Stimulated activated naive B cell treated with anti-CD40 and anti-IgM and Interleukin-4, amounts not matched to agents 10 μg/mL and 1 μg/mL and 100 μg/mL, for 72 hours (primary cell): ENCODE data around the gene FBXO30.
A peak's percentile ranks its signal among the peaks of the same experiment; 100 is the strongest.

Experiments used
- ATAC-seq, 2 donors: fragments of 150-1000 bp; cut with Tn5 transposase; replicated peaks; 2 replicates each; pipeline ENCODE4 v1.10.0; 2021; ENCODE audit warnings: moderate library complexity in 1 of 2
- DNase-seq: peaks from one replicate; pipeline ENCODE4 v3.0.0; 2021
- H3K27ac Mint-ChIP-seq: one replicate; pipeline ENCODE4 v1.8.0; 2022; ENCODE audit warnings: mild to moderate bottlenecking, mixed read lengths
- H3K27me3 Mint-ChIP-seq, 2 donors: one replicate each; pipeline ENCODE4 v1.8.0; 2022; ENCODE audit warnings: mixed read lengths in 2 of 2
- H3K36me3 Mint-ChIP-seq, 2 donors: one replicate each; pipeline ENCODE4 v1.8.0; 2022; ENCODE audit warnings: mixed read lengths in 2 of 2, mild to moderate bottlenecking in 1 of 2
- H3K4me1 Mint-ChIP-seq, 2 donors: one replicate each; pipeline ENCODE4 v1.8.0; 2022; ENCODE audit warnings: mixed read lengths in 2 of 2, mild to moderate bottlenecking in 1 of 2
- H3K4me3 Mint-ChIP-seq, 2 donors: one replicate each; pipeline ENCODE4 v1.8.0; 2022; ENCODE audit warnings: mild to moderate bottlenecking in 2 of 2, mixed read lengths in 2 of 2, moderate library complexity in 1 of 2
- H3K9me3 Mint-ChIP-seq, 2 donors: one replicate each; pipeline ENCODE4 v1.8.0; 2022; ENCODE audit warnings: mixed read lengths in 2 of 2, mild to moderate bottlenecking in 1 of 2

FBXO30 gene

GRCh38 chr6:145830612-145831011 lies 16.0 kb upstream of the FBXO30 start:
- Mint-ChIP-seq H3K4me3 (no peak overlapping the region), H3K27me3 (no peaks in the 10 kb centered on the region), H3K4me1 (peaks cover 0 to 1% of the 10 kb centered on the region in 2 donors), H3K9me3 (no peaks in the 10 kb centered on the region), H3K36me3 (peaks cover 0 to 9% of the 10 kb centered on the region in 2 donors), H3K27ac (no peak overlapping the region)
- no peak for ATAC-seq
- DNase-seq, result no peak

- DNase-seq (no peak), ATAC-seq (no peak)
- Mint-ChIP-seq H3K27me3 (no peaks in the 10 kb centered on the region), H3K4me3 (no peak overlapping the region), H3K4me1 (peaks cover 0 to 1% of the 10 kb centered on the region in 2 donors), H3K27ac (no peak overlapping the region), H3K36me3 (peaks cover 0 to 12% of the 10 kb centered on the region in 2 donors), H3K9me3 (no peaks in the 10 kb centered on the region)
Observed at GRCh38 chr6:145829950-145830349, 15.4 kb upstream of the FBXO30 start.

- H3K27ac Mint-ChIP-seq, result no peak overlapping the region
- DNase-seq (no peak), ATAC-seq (no peak)
- no peaks in the 10 kb centered on the region for H3K9me3 Mint-ChIP-seq
- no peak overlapping the region for H3K4me3 Mint-ChIP-seq
- H3K4me1 Mint-ChIP-seq, result peaks cover 0 to 1% of the 10 kb centered on the region in 2 donors
- H3K27me3 Mint-ChIP-seq, result no peaks in the 10 kb centered on the region
- H3K36me3 Mint-ChIP-seq, result peaks cover 0 to 12% of the 10 kb centered on the region in 2 donors
Observed at GRCh38 chr6:145829102-145829501, 14.5 kb upstream of the FBXO30 start.

- H3K27me3 Mint-ChIP-seq, result no peaks in the 10 kb centered on the region
- no peak overlapping the region for H3K4me3 Mint-ChIP-seq
- H3K27ac Mint-ChIP-seq, result no peak overlapping the region
- peaks cover 0 to 10% of the 10 kb centered on the region in 2 donors for H3K36me3 Mint-ChIP-seq
- H3K9me3 Mint-ChIP-seq, result no peaks in the 10 kb centered on the region
- peaks cover 3 to 10% of the 10 kb centered on the region in 2 donors for H3K4me1 Mint-ChIP-seq
- no peak for DNase-seq
- ATAC-seq, result no peak
Observed at GRCh38 chr6:145824344-145824743, 9.7 kb upstream of the FBXO30 start.

GRCh38 chr6:145823328-145823944 lies 8.8 kb upstream of the FBXO30 start:
- no peak overlapping the region for H3K27ac Mint-ChIP-seq
- H3K36me3 Mint-ChIP-seq, result peaks cover 0 to 10% of the 10 kb centered on the region in 2 donors
- H3K4me3 Mint-ChIP-seq, result no peak overlapping the region
- DNase-seq (no peak), ATAC-seq (peak; percentile 46 to 53)
- peaks cover 3 to 10% of the 10 kb centered on the region in 2 donors for H3K4me1 Mint-ChIP-seq
- H3K27me3 Mint-ChIP-seq, result no peaks in the 10 kb centered on the region
- no peaks in the 10 kb centered on the region for H3K9me3 Mint-ChIP-seq

GRCh38 chr6:145822456-145822855 lies 7.9 kb upstream of the FBXO30 start:
- Mint-ChIP-seq H3K9me3 (no peaks in the 10 kb centered on the region), H3K36me3 (peaks cover 2 to 11% of the 10 kb centered on the region in 2 donors), H3K27ac (no peak overlapping the region), H3K4me3 (no peak overlapping the region), H3K4me1 (peaks cover 3 to 10% of the 10 kb centered on the region in 2 donors), H3K27me3 (no peaks in the 10 kb centered on the region)
- DNase-seq (no peak), ATAC-seq (no peak)

- Mint-ChIP-seq H3K9me3 (no peaks in the 10 kb centered on the region), H3K4me3 (no peak overlapping the region), H3K36me3 (peaks cover 2 to 7% of the 10 kb centered on the region in 2 donors), H3K4me1 (peaks cover 7 to 24% of the 10 kb centered on the region in 2 donors), H3K27me3 (no peaks in the 10 kb centered on the region), H3K27ac (no peak overlapping the region)
- no peak for DNase-seq
- no peak for ATAC-seq
Observed at GRCh38 chr6:145819994-145820393, 5.4 kb upstream of the FBXO30 start.

GRCh38 chr6:145818796-145819195 lies 4.2 kb upstream of the FBXO30 start:
- H3K4me1 Mint-ChIP-seq, result peaks cover 7 to 25% of the 10 kb centered on the region in 2 donors
- DNase-seq (no peak), ATAC-seq (no peak)
- no peak overlapping the region for H3K4me3 Mint-ChIP-seq
- no peaks in the 10 kb centered on the region for H3K27me3 Mint-ChIP-seq
- H3K36me3 Mint-ChIP-seq, result peaks cover 2 to 7% of the 10 kb centered on the region in 2 donors
- H3K27ac Mint-ChIP-seq, result no peak overlapping the region
- no peaks in the 10 kb centered on the region for H3K9me3 Mint-ChIP-seq

- Mint-ChIP-seq H3K36me3 (peaks cover 2 to 7% of the 10 kb centered on the region in 2 donors), H3K4me1 (peaks cover 7 to 31% of the 10 kb centered on the region in 2 donors), H3K27me3 (no peaks in the 10 kb centered on the region), H3K27ac (no peak overlapping the region), H3K9me3 (no peaks in the 10 kb centered on the region), H3K4me3 (peak overlapping the region; percentile 2 to 62)
- DNase-seq (no peak), ATAC-seq (no peak)
Observed at GRCh38 chr6:145816392-145816791, 1.8 kb upstream of the FBXO30 start.

- H3K36me3 Mint-ChIP-seq, result peaks cover 2 to 7% of the 10 kb centered on the region in 2 donors
- H3K27ac Mint-ChIP-seq, result peak overlapping the region; percentile 96
- no peaks in the 10 kb centered on the region for H3K27me3 Mint-ChIP-seq
- no peaks in the 10 kb centered on the region for H3K9me3 Mint-ChIP-seq
- DNase-seq (no peak), ATAC-seq (peak; percentile 13 to 26)
- H3K4me3 Mint-ChIP-seq, result peak overlapping the region; percentile 91 to 93
- H3K4me1 Mint-ChIP-seq, result peaks cover 11 to 39% of the 10 kb centered on the region in 2 donors
Observed at GRCh38 chr6:145815309-145816274, 997 bp upstream of the FBXO30 start.

- Mint-ChIP-seq H3K9me3 (no peaks in the 10 kb centered on the region), H3K27ac (peak overlapping the region; percentile 52), H3K27me3 (no peaks in the 10 kb centered on the region), H3K36me3 (peaks cover 2 to 7% of the 10 kb centered on the region in 2 donors), H3K4me1 (peaks cover 16 to 47% of the 10 kb centered on the region in 2 donors), H3K4me3 (peak overlapping the region; percentile 85 to 93)
- DNase-seq (peak; percentile 24), ATAC-seq (peak; percentile 9 to 24)
Observed at GRCh38 chr6:145814035-145814500, 527 bp downstream of the FBXO30 start.

GRCh38 chr6:145813285-145814034 lies 1.1 kb downstream of the FBXO30 start:
- H3K36me3 Mint-ChIP-seq, result peaks cover 3 to 7% of the 10 kb centered on the region in 2 donors
- peak overlapping the region; percentile 85 to 93 for H3K4me3 Mint-ChIP-seq
- DNase-seq, result no peak
- H3K4me1 Mint-ChIP-seq, result peaks cover 16 to 52% of the 10 kb centered on the region in 2 donors
- H3K27me3 Mint-ChIP-seq, result no peaks in the 10 kb centered on the region
- no peaks in the 10 kb centered on the region for H3K9me3 Mint-ChIP-seq
- H3K27ac Mint-ChIP-seq, result peak overlapping the region; percentile 52
- ATAC-seq, result no peak

GRCh38 chr6:145811741-145812140 lies 2.9 kb downstream of the FBXO30 start:
- Mint-ChIP-seq H3K4me3 (no peak overlapping the region), H3K36me3 (peaks cover 4 to 10% of the 10 kb centered on the region in 2 donors), H3K27ac (no peak overlapping the region), H3K9me3 (no peaks in the 10 kb centered on the region), H3K27me3 (no peaks in the 10 kb centered on the region), H3K4me1 (peaks cover 19 to 60% of the 10 kb centered on the region in 2 donors)
- ATAC-seq (no peak), DNase-seq (no peak)

GRCh38 chr6:145809785-145810184 lies 4.8 kb downstream of the FBXO30 start:
- Mint-ChIP-seq H3K4me3 (peak overlapping the region in 1 of 2 donors; percentile 43), H3K27ac (peak overlapping the region; percentile 48), H3K27me3 (no peaks in the 10 kb centered on the region), H3K4me1 (peaks cover 15 to 48% of the 10 kb centered on the region in 2 donors), H3K9me3 (no peaks in the 10 kb centered on the region), H3K36me3 (peaks cover 18 to 25% of the 10 kb centered on the region in 2 donors)
- ATAC-seq (no peak), DNase-seq (no peak)
